GM21526 (cell line): Measurements from ENCODE around the gene SRPK1.
"Not testable (repeated sequence)": the region's sequence is repeated elsewhere in the genome, so short reads cannot be mapped to it uniquely, and the experiment has no call there.

Source experiments
- ATAC-seq: cut with Tn5 transposase; IDR thresholded peaks from one replicate; pipeline ENCODE4 v1.9.1; 2021; ENCODE audit warnings: moderate library complexity; ENCODE audit not compliant: unreplicated experiment, low FRiP score

The SRPK1 gene

GRCh38 chr6:35920793-35921732 lies at the start of gene SRPK1:
TSS of gene SRPK1 (minus strand) at chr6:35921098. CDS start at chr6:35921056, 42 bp downstream.
- ATAC-seq, result peak; percentile 68

GRCh38 chr6:35970181-35970580 lies 49.3 kb upstream of the SRPK1 start:
- ATAC-seq, result no peak

- ATAC-seq, result no peak
Observed at GRCh38 chr6:35969646-35970045, 48.7 kb upstream of the SRPK1 start.

- ATAC-seq, result no peak
Observed at GRCh38 chr6:35968821-35969220, 47.9 kb upstream of the SRPK1 start.

GRCh38 chr6:35967076-35967774 lies 46.3 kb upstream of the SRPK1 start:
- ATAC-seq, result no peak

GRCh38 chr6:35962779-35963560 lies 42.1 kb upstream of the SRPK1 start:
- no peak for ATAC-seq

GRCh38 chr6:35960187-35960586 lies 39.3 kb upstream of the SRPK1 start:
- ATAC-seq, result no peak

- ATAC-seq, result no peak
Observed at GRCh38 chr6:35955970-35956369, 35.1 kb upstream of the SRPK1 start.

- no peak for ATAC-seq
Observed at GRCh38 chr6:35955521-35955920, 34.6 kb upstream of the SRPK1 start.

GRCh38 chr6:35955071-35955470 lies 34.2 kb upstream of the SRPK1 start:
- ATAC-seq, result no peak

- ATAC-seq, result no peak
Observed at GRCh38 chr6:35954333-35954732, 33.4 kb upstream of the SRPK1 start.

GRCh38 chr6:35948725-35949124 lies 27.8 kb upstream of the SRPK1 start:
- no peak for ATAC-seq

GRCh38 chr6:35945650-35946025 lies 24.7 kb upstream of the SRPK1 start:
- ATAC-seq, result no peak

GRCh38 chr6:35943390-35943789 lies 22.5 kb upstream of the SRPK1 start:
- no peak for ATAC-seq

- no peak for ATAC-seq
Observed at GRCh38 chr6:35942355-35942754, 21.5 kb upstream of the SRPK1 start.

- not testable (repeated sequence) for ATAC-seq
Observed at GRCh38 chr6:35941170-35941569, 20.3 kb upstream of the SRPK1 start.

GRCh38 chr6:35940014-35940413 lies 19.1 kb upstream of the SRPK1 start:
- not testable (repeated sequence) for ATAC-seq

GRCh38 chr6:35939259-35939658 lies 18.4 kb upstream of the SRPK1 start:
- not testable (repeated sequence) for ATAC-seq

GRCh38 chr6:35936681-35937359 lies 15.9 kb upstream of the SRPK1 start:
- no peak for ATAC-seq

GRCh38 chr6:35935469-35935868 lies 14.6 kb upstream of the SRPK1 start:
- no peak for ATAC-seq
